ENCODE results near the gene APOE.

DNA sequence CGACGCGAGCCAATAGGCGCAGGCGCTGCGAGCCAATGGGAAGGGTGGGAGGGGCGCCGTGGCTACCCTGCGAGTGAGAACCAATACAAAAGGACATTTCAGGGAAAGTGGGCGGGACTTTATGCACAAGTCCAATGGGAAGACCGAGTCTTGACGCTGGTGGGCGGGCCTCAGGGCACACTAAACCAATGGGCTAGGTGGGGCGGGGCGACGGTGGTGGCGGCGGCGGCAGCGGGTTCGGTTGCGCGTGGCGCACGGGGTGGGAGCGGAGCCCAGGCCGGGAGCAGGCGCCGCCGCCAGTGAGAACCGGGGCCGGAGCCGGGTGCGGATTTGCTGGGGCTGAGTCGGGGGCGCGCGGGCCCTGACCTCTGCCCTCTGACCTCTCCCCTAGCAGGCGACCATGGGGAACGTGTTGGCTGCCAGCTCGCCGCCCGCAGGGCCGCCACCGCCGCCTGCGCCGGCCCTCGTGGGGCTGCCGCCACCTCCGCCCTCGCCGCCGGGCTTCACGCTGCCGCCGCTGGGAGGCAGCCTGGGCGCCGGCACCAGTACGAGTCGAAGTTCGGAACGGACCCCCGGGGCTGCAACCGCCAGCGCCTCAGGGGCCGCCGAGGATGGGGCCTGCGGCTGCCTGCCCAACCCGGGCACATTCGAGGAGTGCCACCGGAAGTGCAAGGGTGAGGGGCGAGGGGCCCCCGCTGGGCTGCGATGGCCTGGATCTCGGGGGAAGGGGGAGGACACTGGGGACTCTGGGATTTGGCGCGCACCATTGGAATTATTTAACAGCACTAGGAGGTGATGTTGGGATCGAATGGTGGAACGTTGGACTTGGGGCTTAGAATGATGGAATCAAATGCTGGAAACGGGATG is 14.3 kb upstream of the APOE start, which contains the start of gene TOMM40:
- TF ChIP-seq CTCF (conservative IDR thresholded peaks at IDR 0.05; ENCODE audit: low read depth in 2 of 2) (no peak), POLR2AphosphoS5 (IDR thresholded peaks at IDR 0.05; ENCODE audit: low read depth) (peak; percentile 50; the same call in 1 of the 2 replicates), EZH2phosphoT487 (IDR thresholded peaks at IDR 0.05; ENCODE audit: unreplicated experiment) (no peak), EZH2 (IDR thresholded peaks at IDR 0.05; ENCODE audit: low read depth, unreplicated experiment) (no peak), ETS1 (IDR thresholded peaks at IDR 0.05) (no peak), REST (IDR thresholded peaks at IDR 0.05; ENCODE audit: unreplicated experiment) (no peak), JUNB (IDR thresholded peaks at IDR 0.05; ENCODE audit: unreplicated experiment) (no peak), CREB1 (CRISPR knock-in tag; IDR thresholded peaks at IDR 0.05; ENCODE audit: low read depth) (peak; percentile 26), ZNF114 (CRISPR knock-in tag; IDR thresholded peaks at IDR 0.05) (no peak), STAT1 (IDR thresholded peaks at IDR 0.05; ENCODE audit: unreplicated experiment) (no peak), NANOG (IDR thresholded peaks at IDR 0.05; ENCODE audit: borderline replicate concordance) (no peak), ZNF331 (CRISPR knock-in tag; IDR thresholded peaks at IDR 0.05; ENCODE audit: low read depth) (no peak)
- TF ChIP-seq, protein P1, sequence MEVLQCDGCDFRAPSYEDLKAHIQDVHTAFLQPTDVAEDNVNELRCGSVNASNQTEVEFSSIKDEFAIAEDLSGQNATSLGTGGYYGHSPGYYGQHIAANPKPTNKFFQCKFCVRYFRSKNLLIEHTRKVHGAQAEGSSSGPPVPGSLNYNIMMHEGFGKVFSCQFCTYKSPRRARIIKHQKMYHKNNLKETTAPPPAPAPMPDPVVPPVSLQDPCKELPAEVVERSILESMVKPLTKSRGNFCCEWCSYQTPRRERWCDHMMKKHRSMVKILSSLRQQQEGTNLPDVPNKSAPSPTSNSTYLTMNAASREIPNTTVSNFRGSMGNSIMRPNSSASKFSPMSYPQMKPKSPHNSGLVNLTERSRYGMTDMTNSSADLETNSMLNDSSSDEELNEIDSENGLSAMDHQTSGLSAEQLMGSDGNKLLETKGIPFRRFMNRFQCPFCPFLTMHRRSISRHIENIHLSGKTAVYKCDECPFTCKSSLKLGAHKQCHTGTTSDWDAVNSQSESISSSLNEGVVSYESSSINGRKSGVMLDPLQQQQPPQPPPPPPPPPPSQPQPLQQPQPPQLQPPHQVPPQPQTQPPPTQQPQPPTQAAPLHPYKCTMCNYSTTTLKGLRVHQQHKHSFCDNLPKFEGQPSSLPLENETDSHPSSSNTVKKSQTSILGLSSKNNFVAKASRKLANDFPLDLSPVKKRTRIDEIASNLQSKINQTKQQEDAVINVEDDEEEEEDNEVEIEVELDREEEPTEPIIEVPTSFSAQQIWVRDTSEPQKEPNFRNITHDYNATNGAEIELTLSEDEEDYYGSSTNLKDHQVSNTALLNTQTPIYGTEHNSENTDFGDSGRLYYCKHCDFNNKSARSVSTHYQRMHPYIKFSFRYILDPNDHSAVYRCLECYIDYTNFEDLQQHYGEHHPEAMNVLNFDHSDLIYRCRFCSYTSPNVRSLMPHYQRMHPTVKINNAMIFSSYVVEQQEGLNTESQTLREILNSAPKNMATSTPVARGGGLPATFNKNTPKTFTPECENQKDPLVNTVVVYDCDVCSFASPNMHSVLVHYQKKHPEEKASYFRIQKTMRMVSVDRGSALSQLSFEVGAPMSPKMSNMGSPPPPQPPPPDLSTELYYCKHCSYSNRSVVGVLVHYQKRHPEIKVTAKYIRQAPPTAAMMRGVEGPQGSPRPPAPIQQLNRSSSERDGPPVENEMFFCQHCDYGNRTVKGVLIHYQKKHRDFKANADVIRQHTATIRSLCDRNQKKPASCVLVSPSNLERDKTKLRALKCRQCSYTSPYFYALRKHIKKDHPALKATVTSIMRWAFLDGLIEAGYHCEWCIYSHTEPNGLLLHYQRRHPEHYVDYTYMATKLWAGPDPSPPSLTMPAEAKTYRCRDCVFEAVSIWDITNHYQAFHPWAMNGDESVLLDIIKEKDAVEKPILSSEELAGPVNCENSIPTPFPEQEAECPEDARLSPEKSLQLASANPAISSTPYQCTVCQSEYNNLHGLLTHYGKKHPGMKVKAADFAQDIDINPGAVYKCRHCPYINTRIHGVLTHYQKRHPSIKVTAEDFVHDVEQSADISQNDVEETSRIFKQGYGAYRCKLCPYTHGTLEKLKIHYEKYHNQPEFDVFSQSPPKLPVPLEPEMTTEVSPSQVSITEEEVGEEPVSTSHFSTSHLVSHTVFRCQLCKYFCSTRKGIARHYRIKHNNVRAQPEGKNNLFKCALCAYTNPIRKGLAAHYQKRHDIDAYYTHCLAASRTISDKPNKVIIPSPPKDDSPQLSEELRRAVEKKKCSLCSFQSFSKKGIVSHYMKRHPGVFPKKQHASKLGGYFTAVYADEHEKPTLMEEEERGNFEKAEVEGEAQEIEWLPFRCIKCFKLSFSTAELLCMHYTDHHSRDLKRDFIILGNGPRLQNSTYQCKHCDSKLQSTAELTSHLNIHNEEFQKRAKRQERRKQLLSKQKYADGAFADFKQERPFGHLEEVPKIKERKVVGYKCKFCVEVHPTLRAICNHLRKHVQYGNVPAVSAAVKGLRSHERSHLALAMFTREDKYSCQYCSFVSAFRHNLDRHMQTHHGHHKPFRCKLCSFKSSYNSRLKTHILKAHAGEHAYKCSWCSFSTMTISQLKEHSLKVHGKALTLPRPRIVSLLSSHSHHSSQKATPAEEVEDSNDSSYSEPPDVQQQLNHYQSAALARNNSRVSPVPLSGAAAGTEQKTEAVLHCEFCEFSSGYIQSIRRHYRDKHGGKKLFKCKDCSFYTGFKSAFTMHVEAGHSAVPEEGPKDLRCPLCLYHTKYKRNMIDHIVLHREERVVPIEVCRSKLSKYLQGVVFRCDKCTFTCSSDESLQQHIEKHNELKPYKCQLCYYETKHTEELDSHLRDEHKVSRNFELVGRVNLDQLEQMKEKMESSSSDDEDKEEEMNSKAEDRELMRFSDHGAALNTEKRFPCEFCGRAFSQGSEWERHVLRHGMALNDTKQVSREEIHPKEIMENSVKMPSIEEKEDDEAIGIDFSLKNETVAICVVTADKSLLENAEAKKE (CRISPR knock-in tag; IDR thresholded peaks at IDR 0.05): no peak

All from GM23338 (cell line).